Stimulated activated CD8-positive, alpha-beta memory T cell treated with anti-CD3 and anti-CD28 coated beads, Interleukin-15, amount 100 ng/mL, for 48 hours (primary cell): ENCODE measurements around the gene ASZ1.

Experiments
- DNase-seq, 2 donors: peaks; one replicate each; pipeline ENCODE4 v3.0.0-alpha.2; 2020; ENCODE audit warnings: low read depth in 2 of 2

ASZ1 gene

DNA sequence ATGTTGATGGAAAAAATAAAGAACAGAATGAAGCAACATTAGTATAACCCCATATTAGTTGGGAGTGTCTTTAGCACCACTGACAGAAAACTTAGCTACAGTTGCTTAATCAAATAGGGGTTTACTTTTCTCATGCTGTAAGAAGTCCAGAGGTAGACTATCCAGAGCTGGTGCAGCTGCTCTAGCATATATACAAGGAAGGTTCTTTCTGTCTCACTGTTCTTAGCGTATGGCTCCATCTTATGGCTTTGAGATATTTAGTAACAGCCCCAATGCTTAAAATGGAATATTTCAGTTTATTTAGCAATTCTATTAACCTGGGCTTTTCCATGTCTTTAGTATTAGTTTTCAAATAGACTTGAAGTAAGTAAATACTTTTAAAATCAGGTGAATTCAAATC is 89.3 kb downstream of the ASZ1 start:
- no peak for DNase-seq

- DNase-seq = no peak
These were observed 94.1 kb downstream of the ASZ1 start for GRCh38 chr7:117333168-117333567.

- no peak for DNase-seq
These were observed 95.3 kb downstream of the ASZ1 start for GRCh38 chr7:117332031-117332430.

DNA sequence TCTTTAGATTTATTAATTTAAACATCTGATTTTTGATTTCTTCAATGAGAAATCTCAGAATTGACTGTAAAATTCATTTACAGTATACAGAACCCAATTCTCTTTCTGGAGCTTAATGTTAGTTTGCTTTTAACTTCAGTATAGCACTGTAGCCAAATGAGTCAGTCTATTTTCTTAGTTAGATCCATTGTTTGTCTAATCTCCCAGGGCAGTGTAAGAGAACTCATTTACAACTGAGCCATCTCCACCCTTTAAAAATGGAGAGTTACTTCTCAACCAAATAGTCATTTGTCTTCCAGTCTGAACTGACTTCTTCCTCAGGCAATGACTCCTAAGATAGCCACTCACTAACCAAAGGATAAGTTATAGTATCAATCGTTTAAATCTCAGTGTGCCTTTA is 101.5 kb downstream of the ASZ1 start:
- DNase-seq = no peak

- no peak for DNase-seq
These were observed 102.3 kb downstream of the ASZ1 start for GRCh38 chr7:117324960-117325359.

DNA sequence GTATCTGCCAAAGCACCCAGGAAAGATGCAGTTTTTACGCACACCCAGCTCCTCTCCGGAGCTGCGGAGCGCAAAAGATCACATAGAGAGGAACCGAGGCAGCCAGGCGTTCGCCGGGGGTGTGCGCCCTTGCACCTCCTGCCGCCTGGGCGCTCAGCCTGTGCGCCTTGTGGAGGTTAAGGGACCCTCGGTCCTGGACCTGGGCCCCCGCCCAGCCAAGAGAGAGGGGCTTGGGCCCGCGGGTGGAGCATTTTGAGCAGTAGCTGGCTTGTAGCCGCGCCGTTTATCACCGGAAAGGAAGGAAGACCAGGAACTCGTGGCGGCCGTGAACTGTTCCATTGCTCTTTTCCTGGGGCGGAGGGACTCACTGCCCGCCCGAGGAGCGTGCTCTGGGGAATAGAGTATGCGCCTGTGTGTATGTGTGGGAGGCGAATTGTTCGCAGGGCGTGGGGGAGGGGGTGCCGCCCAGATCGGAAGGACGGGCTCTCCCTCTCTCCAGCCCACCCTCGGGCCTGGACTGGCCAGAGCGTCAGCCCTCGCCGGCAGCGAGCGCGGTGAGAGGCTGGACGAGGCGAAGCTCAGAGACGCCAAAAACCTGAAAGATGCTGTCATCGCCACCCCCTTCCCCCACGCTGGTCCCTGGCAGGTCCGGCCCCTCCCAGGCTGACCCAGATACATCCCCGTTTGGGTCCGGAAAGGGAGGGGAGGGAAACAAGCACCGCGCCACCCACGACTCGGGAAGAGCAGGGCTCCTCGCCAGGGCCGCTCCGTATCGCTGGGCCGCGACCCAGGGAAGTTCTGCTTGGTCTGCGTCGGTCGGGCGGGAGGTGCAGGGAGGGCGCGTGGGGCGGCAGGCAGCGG is 103.2 kb downstream of the ASZ1 start:
- no peak for DNase-seq

DNA sequence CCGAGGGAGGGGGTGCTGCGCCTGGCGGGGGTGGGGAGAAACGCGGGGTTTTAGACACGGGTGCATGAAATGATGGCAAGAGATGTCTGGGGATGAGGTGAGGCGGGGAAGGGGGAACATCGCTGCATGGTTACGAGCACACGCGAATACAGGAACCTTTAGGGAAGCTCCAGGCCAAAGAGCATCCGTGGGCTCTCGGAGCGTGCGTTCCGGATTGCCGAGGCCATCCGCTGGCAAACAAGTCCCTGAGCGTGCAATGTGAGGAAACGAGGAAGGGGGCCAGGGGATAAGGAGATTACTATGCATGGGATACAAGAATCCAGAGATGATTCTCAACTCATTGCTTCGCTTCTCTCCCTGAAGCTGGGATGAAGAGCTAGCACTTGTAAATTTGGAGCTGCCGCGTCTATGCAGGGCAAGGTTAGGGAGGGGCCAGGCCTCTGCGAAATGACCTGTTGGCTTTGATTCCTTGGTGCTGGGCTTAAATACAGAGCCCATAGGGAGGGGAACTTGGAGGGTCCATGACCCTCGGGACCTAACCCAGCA is 103.9 kb downstream of the ASZ1 start:
- DNase-seq = no peak

DNA sequence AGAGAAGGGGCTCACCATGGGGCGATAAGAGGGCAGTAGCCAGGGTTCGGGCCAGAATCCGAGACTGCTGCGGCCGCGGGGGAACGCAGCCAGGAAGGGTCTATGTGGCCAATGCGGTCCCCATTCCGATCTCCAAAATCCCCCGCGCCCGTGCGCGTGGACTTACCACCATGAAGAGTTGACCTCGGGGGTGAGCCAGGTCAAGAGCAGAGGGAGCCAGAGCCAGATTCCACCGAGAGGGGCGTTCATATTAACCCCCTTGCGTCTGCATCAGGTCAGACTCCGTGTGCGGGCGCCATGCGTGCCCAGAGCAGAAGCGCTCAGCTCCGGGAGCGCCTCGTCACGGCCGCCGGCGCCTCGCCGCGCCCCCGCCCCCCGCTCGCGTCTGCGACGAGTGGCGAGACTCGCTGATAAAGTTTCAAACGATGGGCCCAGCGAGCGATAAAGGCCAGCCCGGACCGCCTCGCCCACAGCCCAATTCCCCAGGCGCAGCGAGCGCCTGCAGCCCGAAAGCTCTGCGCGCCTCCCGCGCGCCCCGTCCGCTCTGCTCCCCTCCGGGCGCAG is 104.5 kb downstream of the ASZ1 start, which contains the start of gene WNT2:
WNT2 (minus strand) TSS at position 318 of the 564 bp plus-strand sequence; CDS start at position 249, 69 bp downstream.
- no peak for DNase-seq

DNA sequence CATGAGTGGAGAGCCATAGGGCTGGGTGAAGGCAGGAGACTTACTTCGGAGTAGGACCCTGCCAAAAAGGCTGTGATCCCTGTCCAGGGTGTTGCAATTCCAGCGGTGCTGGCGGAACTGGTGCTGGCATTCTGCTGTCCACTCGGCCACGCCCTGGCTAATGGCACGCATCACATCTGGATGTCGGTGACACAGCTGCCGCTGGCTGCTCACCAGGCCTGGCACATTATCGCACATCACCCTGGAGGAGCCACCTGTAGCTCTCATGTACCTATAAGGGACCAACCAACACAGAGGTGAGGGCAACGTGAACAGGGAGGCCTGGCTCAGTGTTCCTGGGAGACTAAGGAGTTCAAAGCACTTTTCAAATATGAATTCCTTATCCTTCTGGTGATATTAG is 106.8 kb downstream of the ASZ1 start:
- no peak for DNase-seq

DNA sequence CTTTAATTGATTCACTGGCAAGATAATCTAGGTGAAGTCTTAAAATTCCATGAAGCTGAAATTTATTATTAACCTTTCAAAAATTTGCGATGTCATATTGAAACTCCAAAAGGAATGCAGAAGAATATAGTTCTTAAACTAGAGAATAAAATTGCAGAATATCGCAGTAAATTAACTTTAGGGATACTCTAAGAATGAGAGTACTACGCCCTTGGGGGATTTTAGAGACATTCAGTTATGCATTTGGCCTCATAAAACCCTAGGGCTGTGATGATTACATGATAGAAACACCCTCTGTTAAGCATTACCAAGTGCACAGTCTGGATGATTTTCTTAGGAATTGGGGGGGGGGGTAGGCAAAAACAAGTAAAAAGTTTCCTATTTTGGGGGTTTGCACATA is 108.1 kb downstream of the ASZ1 start:
- DNase-seq = no peak

- no peak for DNase-seq
These were observed 113.7 kb downstream of the ASZ1 start for GRCh38 chr7:117313582-117313981.
